Coronary artery (tissue), 2 donors: ENCODE results near the gene B3GALT4.

Source experiments
- DNase-seq: peaks from one replicate; pipeline ENCODE4 v3.0.0-alpha.2; 2017; ENCODE audit warnings: low spot score
- H3K27ac ChIP-seq, 2 donors: fragments of 200-600 bp; sonication (generic); one replicate each; pipeline ENCODE4 v1.5.1; 2016 to 2019
- H3K4me3 ChIP-seq: fragments of 200-600 bp; sonication (generic); 2 replicates; pipeline ENCODE4 v1.5.1; 2016; ENCODE audit warnings: mild to moderate bottlenecking, moderate library complexity
- CTCF ChIP-seq: fragments of 200-600 bp; sonication (generic); IDR thresholded peaks from one replicate; pipeline ENCODE4 v1.5.1; 2019; ENCODE audit warnings: antibody characterized with exemption

B3GALT4 gene

GRCh38 chr6:33247977-33248642 is 28.8 kb upstream of the B3GALT4 start:
- Histone ChIP-seq H3K4me3 (peak overlapping the region; percentile 76), H3K27ac (peak overlapping the region; percentile 92 to 95)
- peak; percentile 99 for TF ChIP-seq CTCF
- DNase-seq: peak; percentile 90

- peak overlapping the region; percentile 92 to 95 for H3K27ac ChIP-seq
- H3K4me3 ChIP-seq: peak overlapping the region; percentile 76
- DNase-seq: no peak
- no peak for TF ChIP-seq CTCF
These were observed 28.3 kb upstream of the B3GALT4 start for GRCh38 chr6:33248643-33248931.

GRCh38 chr6:33248932-33249731 is 27.8 kb upstream of the B3GALT4 start:
- Histone ChIP-seq H3K27ac (peak overlapping the region; percentile 92 to 95), H3K4me3 (peak overlapping the region; percentile 76)
- TF ChIP-seq CTCF: no peak
- peak; percentile 99 for DNase-seq

DNA sequence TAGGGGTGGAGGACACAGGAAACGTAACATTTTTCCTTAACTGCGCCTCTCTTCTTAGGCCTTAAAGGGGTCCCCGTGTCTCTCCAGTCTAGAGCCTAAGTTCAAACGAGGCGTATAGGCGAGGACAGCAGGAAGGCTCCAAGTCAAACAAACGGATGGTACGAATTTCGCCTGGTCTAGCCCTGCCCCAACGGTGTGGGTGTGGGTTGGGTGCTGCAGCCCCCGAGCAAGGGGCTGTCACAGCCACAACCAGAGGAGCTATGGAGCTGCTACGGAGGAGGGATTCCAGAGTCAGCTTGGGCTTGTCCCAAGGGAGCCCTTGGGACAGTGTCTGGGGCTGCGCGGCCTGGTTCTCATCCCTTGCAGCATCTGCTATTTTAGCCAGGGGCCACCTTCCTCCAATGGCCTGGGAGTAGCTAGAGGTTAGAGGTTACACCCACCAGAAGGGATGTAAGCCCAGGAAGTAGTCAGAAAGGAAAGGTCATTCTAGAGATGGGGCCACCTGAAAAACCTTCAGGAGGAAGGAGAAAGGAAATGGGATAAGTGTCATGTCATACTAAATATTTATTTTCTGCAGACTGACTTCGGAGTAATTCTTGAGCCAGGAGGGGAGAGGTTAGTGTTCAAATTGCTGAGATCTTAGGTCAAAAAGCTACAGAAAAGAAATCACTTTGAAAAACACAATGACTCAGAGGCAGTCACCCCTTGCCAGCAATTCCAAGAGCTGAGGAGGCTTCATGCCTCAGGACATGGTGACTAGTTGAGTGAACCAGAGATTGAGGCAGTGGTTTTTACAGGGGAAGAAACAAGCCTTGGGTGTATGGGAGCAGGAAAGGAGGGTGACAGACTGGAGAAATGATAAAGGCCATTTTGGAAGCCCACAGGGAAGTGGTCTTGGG is 26.9 kb upstream of the B3GALT4 start:
- peak; percentile 78 for DNase-seq
- Histone ChIP-seq H3K4me3 (peak overlapping the region; percentile 76), H3K27ac (peak overlapping the region; percentile 92 to 95)
- TF ChIP-seq CTCF: no peak

DNA sequence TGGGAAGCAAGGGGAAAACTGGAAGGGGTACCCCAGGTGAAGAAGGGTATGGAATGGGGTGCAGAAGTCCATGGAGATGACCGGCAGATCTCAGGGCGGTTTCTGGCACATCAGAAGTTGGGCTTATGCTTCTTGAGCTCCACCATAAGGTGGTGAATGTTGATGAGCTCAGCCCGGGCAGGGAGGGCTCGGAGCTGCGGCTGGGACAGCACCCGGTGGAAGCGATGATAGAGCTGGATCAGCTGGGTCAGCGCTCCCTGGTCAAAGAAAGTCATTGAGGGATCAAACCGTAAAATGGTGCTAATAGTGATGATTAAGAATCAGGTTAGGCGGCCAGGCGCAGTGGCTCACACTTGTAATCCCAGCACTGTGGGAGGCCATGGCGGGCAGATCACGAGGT is 26.2 kb upstream of the B3GALT4 start:
- no peak for DNase-seq
- peak overlapping the region in 1 of 2 donors; percentile 95 for H3K27ac ChIP-seq

More for the DNA sequence above, 26.2 kb upstream of the B3GALT4 start:
- H3K4me3 ChIP-seq: no peak overlapping the region
- no peak for TF ChIP-seq CTCF
